H9 (cell line): ENCODE results near the gene CCR7. TPM values are rescaled to one million over a fixed set of nuclear protein-coding genes. Genes with fewer than 3 reads are reported as not detected.
A peak's percentile ranks its signal among the peaks of the same experiment; 100 is the strongest.

Source experiments
- DNase-seq: peaks from one replicate; pipeline ENCODE4 v3.0.0-alpha.2; 2017
- H2AFZ ChIP-seq: one replicate; pipeline ENCODE4 v1.6.1; 2013; ENCODE audit warnings: mild to moderate bottlenecking, low read length, control low read depth, moderate library complexity
- H2AK5ac ChIP-seq: 2 replicates; pipeline ENCODE4 v1.6.1; 2013; ENCODE audit warnings: low read length, control low read depth, mixed read lengths; ENCODE audit not compliant: insufficient read length
- H2BK120ac ChIP-seq: one replicate; pipeline ENCODE4 v1.6.1; 2013; ENCODE audit warnings: low read depth, mild to moderate bottlenecking, low read length, control low read depth, inconsistent platforms; ENCODE audit not compliant: poor library complexity, severe bottlenecking
- H2BK12ac ChIP-seq: 2 replicates; pipeline ENCODE4 v1.6.1; 2013; ENCODE audit warnings: low read length, control low read depth, mixed read lengths, low read depth; ENCODE audit not compliant: insufficient read length
- H2BK15ac ChIP-seq: 2 replicates; pipeline ENCODE4 v1.6.1; 2013; ENCODE audit warnings: low read depth, low read length, control low read depth
- H2BK20ac ChIP-seq: one replicate; pipeline ENCODE4 v1.6.1; 2013; ENCODE audit warnings: low read depth, mild to moderate bottlenecking, low read length, control low read depth, inconsistent platforms; ENCODE audit not compliant: poor library complexity, severe bottlenecking
- H2BK5ac ChIP-seq: 2 replicates; pipeline ENCODE4 v1.6.1; 2013; ENCODE audit warnings: low read length, control low read depth, mixed read lengths; ENCODE audit not compliant: insufficient read length
- H3K14ac ChIP-seq: 2 replicates; pipeline ENCODE4 v1.6.1; 2013; ENCODE audit warnings: low read length, control low read depth; ENCODE audit not compliant: insufficient read depth
- H3K18ac ChIP-seq: 2 replicates; pipeline ENCODE4 v1.6.1; 2013; ENCODE audit warnings: low read depth, mild to moderate bottlenecking, mixed read lengths, low read length, control low read depth; ENCODE audit not compliant: insufficient read length
- H3K23ac ChIP-seq: 2 replicates; pipeline ENCODE4 v1.6.1; 2013; ENCODE audit warnings: low read length, control low read depth, mixed read lengths, low read depth; ENCODE audit not compliant: insufficient read length
- H3K23me2 ChIP-seq: 2 replicates; pipeline ENCODE4 v1.6.1; 2013; ENCODE audit warnings: low read depth, mild to moderate bottlenecking, mixed read lengths, low read length, control low read depth; ENCODE audit not compliant: insufficient read length, poor library complexity, severe bottlenecking
- H3K27ac ChIP-seq: 2 replicates; pipeline ENCODE4 v1.5.1; 2013; ENCODE audit warnings: low read length, control low read depth, mixed read lengths, low read depth; ENCODE audit not compliant: insufficient read length
- H3K27me3 ChIP-seq: 2 replicates; pipeline ENCODE4 v1.6.1; 2013; ENCODE audit warnings: low read length, control low read depth, inconsistent platforms; ENCODE audit not compliant: insufficient read depth
- H3K4ac ChIP-seq: 2 replicates; pipeline ENCODE4 v1.6.1; 2013; ENCODE audit warnings: low read depth, mild to moderate bottlenecking, control low read depth, inconsistent platforms, low read length, moderate library complexity
- H3K4me1 ChIP-seq: 2 replicates; pipeline ENCODE4 v1.6.1; 2013; ENCODE audit warnings: low read length, control low read depth, inconsistent platforms; ENCODE audit not compliant: insufficient read depth
- H3K4me2 ChIP-seq: 2 replicates; pipeline ENCODE4 v1.6.1; 2013; ENCODE audit warnings: low read length, control low read depth, mixed read lengths; ENCODE audit not compliant: insufficient read length, insufficient read depth
- H3K56ac ChIP-seq: 2 replicates; pipeline ENCODE4 v1.6.1; 2013; ENCODE audit warnings: low read depth, mild to moderate bottlenecking, mixed read lengths, low read length, control low read depth; ENCODE audit not compliant: insufficient read length
- H3K79me1 ChIP-seq: 2 replicates; pipeline ENCODE4 v1.6.1; 2013; ENCODE audit warnings: low read depth, mild to moderate bottlenecking, moderate library complexity, low read length, control low read depth, inconsistent platforms; ENCODE audit not compliant: insufficient read depth, poor library complexity, severe bottlenecking
- H3K79me2 ChIP-seq: 2 replicates; pipeline ENCODE4 v1.6.1; 2013; ENCODE audit warnings: low read length, control low read depth, inconsistent platforms; ENCODE audit not compliant: insufficient read depth
- H3K9ac ChIP-seq: 2 replicates; pipeline ENCODE4 v1.6.1; 2013; ENCODE audit warnings: low read length, control low read depth, mixed read lengths; ENCODE audit not compliant: insufficient read length; ENCODE audit errors: extremely low read depth
- H3K9me3 ChIP-seq: one replicate; pipeline ENCODE4 v1.6.1; 2013; ENCODE audit warnings: low read depth, low read length, inconsistent platforms; ENCODE audit not compliant: control insufficient read depth
- H3T11ph ChIP-seq: one replicate; pipeline ENCODE4 v1.6.1; 2013; ENCODE audit warnings: mild to moderate bottlenecking, low read length, control low read depth, inconsistent platforms
- H4K20me1 ChIP-seq: one replicate; pipeline ENCODE4 v1.6.1; 2013; ENCODE audit not compliant: control insufficient read depth, insufficient read length, insufficient read depth
- H4K5ac ChIP-seq: 2 replicates; pipeline ENCODE4 v1.6.1; 2013; ENCODE audit warnings: low read depth, mild to moderate bottlenecking, mixed read lengths, low read length, control low read depth; ENCODE audit not compliant: insufficient read length
- H4K8ac ChIP-seq: replicated peaks from 2 replicates; pipeline ENCODE4 v1.6.1; 2013; ENCODE audit warnings: low read length, control low read depth, mixed read lengths, low read depth; ENCODE audit not compliant: insufficient read length
- H4K91ac ChIP-seq: 2 replicates; pipeline ENCODE4 v1.6.1; 2013; ENCODE audit warnings: low read depth, mild to moderate bottlenecking, moderate library complexity, mixed read lengths, low read length, control low read depth; ENCODE audit not compliant: insufficient read length
- H3K27ac Mint-ChIP-seq, 3 experiments: 2 replicates in 2 of 3; 3 replicates in 1 of 3; pipeline ENCODE4 v1.8.0; 2020 to 2021; ENCODE audit warnings: mixed read lengths in 3 of 3, mild to moderate bottlenecking in 1 of 3, moderate library complexity in 1 of 3
- H3K27me3 Mint-ChIP-seq: 2 replicates; pipeline ENCODE4 v1.8.0; 2021; ENCODE audit warnings: low read depth, mild to moderate bottlenecking, moderate library complexity, mixed read lengths
- H3K36me3 Mint-ChIP-seq, 3 experiments: 2 replicates in 2 of 3; 3 replicates in 1 of 3; pipeline ENCODE4 v1.8.0; 2020 to 2021; ENCODE audit warnings: low read depth in 3 of 3, mixed read lengths in 3 of 3; ENCODE audit not compliant: insufficient read depth in 1 of 3
- H3K4me1 Mint-ChIP-seq, 2 experiments: 2 replicates each; pipeline ENCODE4 v1.8.0; 2020; ENCODE audit warnings: mixed read lengths in 2 of 2
- H3K4me3 Mint-ChIP-seq, 2 experiments: 2 replicates in 1 of 2; 3 replicates in 1 of 2; pipeline ENCODE4 v1.8.0; 2020 to 2021; ENCODE audit warnings: mild to moderate bottlenecking in 2 of 2, mixed read lengths in 2 of 2, moderate library complexity in 1 of 2
- H3K9me3 Mint-ChIP-seq, 2 experiments: 2 replicates in 1 of 2; 3 replicates in 1 of 2; pipeline ENCODE4 v1.8.0; 2020; ENCODE audit warnings: mild to moderate bottlenecking in 2 of 2, mixed read lengths in 2 of 2, moderate library complexity in 1 of 2
- WGBS: extraction: QIAGEN DNeasy Blood & Tissue Kit; methylation state at CpG from one replicate; pipeline ENCODE4 v1.1.7; 2013; ENCODE audit warnings: missing lambda C conversion rate, low lambda C conversion rate, mixed read lengths; ENCODE audit not compliant: insufficient read length; ENCODE audit errors: extremely low coverage; 5-methylcytosine and 5-hydroxymethylcytosine counted together
- total RNA-seq: library from RNA; stranded (reverse); gene quantifications from 2 replicates; pipeline ENCODE4 v1.2.1, GENCODE V29; 2021
- TF ChIP-seq, protein P1 (sequence below): fragments of 200-600 bp; sonication (generic); conservative IDR thresholded peaks from 3 replicates; pipeline ENCODE4 v1.8.0; 2021; ENCODE audit warnings: antibody characterized with exemption, mild to moderate bottlenecking

The CCR7 gene
- total RNA-seq, 1 experiment from 2014 or later: 0.31 TPM

DNA sequence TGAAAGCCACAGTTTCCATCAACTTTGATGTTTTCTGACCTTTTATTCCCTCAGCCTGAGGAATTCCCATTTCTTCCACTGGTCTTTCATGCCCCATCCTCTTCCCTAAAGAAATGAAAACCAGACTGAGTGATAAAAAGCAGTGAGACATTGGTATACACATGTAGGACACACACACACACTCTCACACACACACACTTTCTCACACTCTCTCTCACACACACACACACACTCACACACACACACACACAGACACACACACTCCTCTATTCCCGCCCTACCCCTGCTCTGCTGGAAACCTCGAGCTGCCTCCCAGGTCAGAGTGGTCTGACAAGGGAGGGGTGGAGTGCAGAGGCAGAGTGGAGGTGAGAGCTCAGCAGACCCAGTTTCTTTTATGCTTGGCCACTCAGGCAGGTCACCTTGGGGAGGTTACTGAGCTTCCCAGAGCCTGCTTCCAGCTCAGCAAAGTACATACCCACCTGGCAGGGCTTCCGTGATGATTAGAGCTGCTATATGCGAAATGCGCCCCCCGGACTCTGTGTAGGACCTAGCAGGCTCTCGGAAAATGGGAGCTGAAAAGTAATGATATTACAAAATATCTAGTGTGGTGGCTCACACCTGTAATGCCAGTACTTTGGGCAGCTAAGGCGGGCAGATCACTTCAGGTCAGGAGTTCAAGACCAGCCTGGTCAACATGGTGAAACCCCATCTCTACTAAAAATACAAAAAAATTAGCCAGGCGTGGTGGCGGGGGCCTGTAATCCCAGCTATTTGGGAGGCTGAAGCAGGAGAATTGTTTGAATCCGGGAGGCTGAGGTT is 30.7 kb downstream of the CCR7 start:
- Histone ChIP-seq H4K8ac (no peak overlapping the region), H3K27ac (peak overlapping the region; percentile 9), H3K9me3 (no peaks in the 10 kb centered on the region), H3K79me2 (no peaks in the 10 kb centered on the region), H2BK15ac (no peak overlapping the region), H3K23me2 (no peaks in the 10 kb centered on the region), H4K20me1 (no peaks in the 10 kb centered on the region), H3K9ac (no peak overlapping the region), H3K79me1 (no peaks in the 10 kb centered on the region), H3K4ac (no peak overlapping the region), H3K23ac (no peak overlapping the region), H3K4me2 (no peak overlapping the region), H3K14ac (no peak overlapping the region), H2BK20ac (no peak overlapping the region), H2BK5ac (no peak overlapping the region), H4K5ac (no peak overlapping the region), H3K27me3 (no peaks in the 10 kb centered on the region; the same call in 1 of the 2 replicates), H4K91ac (no peak overlapping the region), H2BK12ac (no peak overlapping the region), H2AK5ac (no peak overlapping the region), H3K18ac (no peak overlapping the region), H3K4me1 (no peaks in the 10 kb centered on the region), H3T11ph (no peak overlapping the region), H2BK120ac (no peak overlapping the region), H3K56ac (no peak overlapping the region), H2AFZ (no peak overlapping the region)
- Mint-ChIP-seq H3K27me3 (peaks cover 3% of the 10 kb centered on the region; the same call in 1 of the 2 replicates), H3K9me3 (peaks cover 0 to 3% of the 10 kb centered on the region in 2 experiments; a peak in 1 of 5 replicates), H3K4me1 (peaks cover 10 to 22% of the 10 kb centered on the region in 2 experiments), H3K36me3 (no peaks in the 10 kb centered on the region), H3K4me3 (no peak overlapping the region), H3K27ac (no peak overlapping the region)
- DNase-seq: no peak
- TF ChIP-seq, protein P1, sequence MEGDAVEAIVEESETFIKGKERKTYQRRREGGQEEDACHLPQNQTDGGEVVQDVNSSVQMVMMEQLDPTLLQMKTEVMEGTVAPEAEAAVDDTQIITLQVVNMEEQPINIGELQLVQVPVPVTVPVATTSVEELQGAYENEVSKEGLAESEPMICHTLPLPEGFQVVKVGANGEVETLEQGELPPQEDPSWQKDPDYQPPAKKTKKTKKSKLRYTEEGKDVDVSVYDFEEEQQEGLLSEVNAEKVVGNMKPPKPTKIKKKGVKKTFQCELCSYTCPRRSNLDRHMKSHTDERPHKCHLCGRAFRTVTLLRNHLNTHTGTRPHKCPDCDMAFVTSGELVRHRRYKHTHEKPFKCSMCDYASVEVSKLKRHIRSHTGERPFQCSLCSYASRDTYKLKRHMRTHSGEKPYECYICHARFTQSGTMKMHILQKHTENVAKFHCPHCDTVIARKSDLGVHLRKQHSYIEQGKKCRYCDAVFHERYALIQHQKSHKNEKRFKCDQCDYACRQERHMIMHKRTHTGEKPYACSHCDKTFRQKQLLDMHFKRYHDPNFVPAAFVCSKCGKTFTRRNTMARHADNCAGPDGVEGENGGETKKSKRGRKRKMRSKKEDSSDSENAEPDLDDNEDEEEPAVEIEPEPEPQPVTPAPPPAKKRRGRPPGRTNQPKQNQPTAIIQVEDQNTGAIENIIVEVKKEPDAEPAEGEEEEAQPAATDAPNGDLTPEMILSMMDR: no peak
- WGBS: no CpG with 5 or more reads among the region's 11 CpGs
